ENCODE data around the gene USP6.

DNA sequence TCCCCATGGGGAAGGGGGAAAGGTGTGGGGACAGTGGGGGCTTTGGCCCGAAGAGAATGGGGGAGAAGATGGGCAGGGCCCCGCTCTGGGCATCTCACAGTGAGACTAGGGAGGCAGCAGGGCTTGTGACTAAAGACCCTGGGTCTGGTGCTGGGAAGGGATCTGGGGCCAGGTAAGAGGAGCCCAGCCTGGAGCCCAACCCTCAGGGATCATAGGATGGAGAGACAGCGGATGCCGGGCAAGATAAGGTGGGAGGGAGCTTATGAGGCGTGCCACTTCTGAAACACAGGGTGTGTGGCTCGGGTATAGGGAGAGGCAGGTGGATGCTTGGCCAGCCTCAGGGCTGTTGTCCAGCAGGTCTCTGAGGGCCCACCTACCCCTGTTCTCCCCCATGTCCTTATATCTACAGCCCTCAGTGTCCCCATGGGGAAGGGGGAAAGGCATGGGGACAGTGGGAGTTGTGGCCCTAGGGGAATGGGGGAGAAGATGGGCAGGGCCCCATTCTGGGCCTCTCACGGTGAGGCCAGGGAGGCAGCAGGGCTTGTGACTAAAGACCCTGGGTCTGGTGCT lies 15.4 kb downstream of the USP6 start:
- TF ChIP-seq POLR2A (IDR thresholded peaks at IDR 0.05) = no peak
- TF ChIP-seq, protein P1, sequence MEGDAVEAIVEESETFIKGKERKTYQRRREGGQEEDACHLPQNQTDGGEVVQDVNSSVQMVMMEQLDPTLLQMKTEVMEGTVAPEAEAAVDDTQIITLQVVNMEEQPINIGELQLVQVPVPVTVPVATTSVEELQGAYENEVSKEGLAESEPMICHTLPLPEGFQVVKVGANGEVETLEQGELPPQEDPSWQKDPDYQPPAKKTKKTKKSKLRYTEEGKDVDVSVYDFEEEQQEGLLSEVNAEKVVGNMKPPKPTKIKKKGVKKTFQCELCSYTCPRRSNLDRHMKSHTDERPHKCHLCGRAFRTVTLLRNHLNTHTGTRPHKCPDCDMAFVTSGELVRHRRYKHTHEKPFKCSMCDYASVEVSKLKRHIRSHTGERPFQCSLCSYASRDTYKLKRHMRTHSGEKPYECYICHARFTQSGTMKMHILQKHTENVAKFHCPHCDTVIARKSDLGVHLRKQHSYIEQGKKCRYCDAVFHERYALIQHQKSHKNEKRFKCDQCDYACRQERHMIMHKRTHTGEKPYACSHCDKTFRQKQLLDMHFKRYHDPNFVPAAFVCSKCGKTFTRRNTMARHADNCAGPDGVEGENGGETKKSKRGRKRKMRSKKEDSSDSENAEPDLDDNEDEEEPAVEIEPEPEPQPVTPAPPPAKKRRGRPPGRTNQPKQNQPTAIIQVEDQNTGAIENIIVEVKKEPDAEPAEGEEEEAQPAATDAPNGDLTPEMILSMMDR (IDR thresholded peaks at IDR 0.05) = no peak
- no peak for TF ChIP-seq EP300 (IDR thresholded peaks at IDR 0.05)
- TF ChIP-seq POLR2AphosphoS5 (IDR thresholded peaks at IDR 0.05) = no peak

Data from upper lobe of left lung (tissue), 4 donors.